Mesendoderm (in vitro differentiated cells): ENCODE measurements around the gene CNTN2.

Source experiments
- DNase-seq: peaks from one replicate; pipeline ENCODE4 v3.0.0; 2013
- H2AK5ac ChIP-seq: 2 replicates; pipeline ENCODE4 v1.6.1; 2013; ENCODE audit warnings: low read length, inconsistent platforms
- H2BK120ac ChIP-seq: 2 replicates; pipeline ENCODE4 v1.6.1; 2013; ENCODE audit warnings: low read depth, mild to moderate bottlenecking, low read length, moderate library complexity, mixed read lengths
- H2BK15ac ChIP-seq: replicated peaks from 2 replicates; pipeline ENCODE4 v1.6.1; 2013; ENCODE audit warnings: low read depth, mild to moderate bottlenecking, moderate library complexity
- H2BK5ac ChIP-seq: 2 replicates; pipeline ENCODE4 v1.6.1; 2013; ENCODE audit warnings: low read length, inconsistent platforms
- H3K18ac ChIP-seq: 2 replicates; pipeline ENCODE4 v1.6.1; 2013; ENCODE audit warnings: mild to moderate bottlenecking, low read length, mixed read lengths
- H3K23ac ChIP-seq: one replicate; pipeline ENCODE4 v1.6.1; 2013; ENCODE audit warnings: low read length
- H3K27ac ChIP-seq: 2 replicates; pipeline ENCODE4 v1.5.1; 2013; ENCODE audit warnings: low read depth, mild to moderate bottlenecking, inconsistent platforms, low read length, moderate library complexity
- H3K27me3 ChIP-seq: 2 replicates; pipeline ENCODE4 v1.6.1; 2013; ENCODE audit warnings: low read length, control low read depth, mild to moderate bottlenecking, inconsistent platforms; ENCODE audit not compliant: insufficient read depth, poor library complexity
- H3K36me3 ChIP-seq: 2 replicates; pipeline ENCODE4 v1.6.1; 2013; ENCODE audit warnings: low read length, inconsistent platforms; ENCODE audit not compliant: control insufficient read depth, insufficient read depth
- H3K4ac ChIP-seq: one replicate; pipeline ENCODE4 v1.6.1; 2013; ENCODE audit warnings: low read depth, mild to moderate bottlenecking, low read length, moderate library complexity
- H3K4me1 ChIP-seq: 2 replicates; pipeline ENCODE4 v1.6.1; 2013; ENCODE audit warnings: low read depth, low read length, inconsistent platforms; ENCODE audit not compliant: control insufficient read depth
- H3K4me2 ChIP-seq: 2 replicates; pipeline ENCODE4 v1.6.1; 2013; ENCODE audit warnings: low read length
- H3K4me3 ChIP-seq: 2 replicates; pipeline ENCODE4 v1.5.1; 2013; ENCODE audit warnings: mild to moderate bottlenecking, low read length
- H3K56ac ChIP-seq: one replicate; pipeline ENCODE4 v1.6.1; 2013; ENCODE audit warnings: low read length
- H3K79me1 ChIP-seq: 2 replicates; pipeline ENCODE4 v1.6.1; 2013; ENCODE audit warnings: low read length, inconsistent platforms
- H3K79me2 ChIP-seq: 2 replicates; pipeline ENCODE4 v1.6.1; 2013; ENCODE audit warnings: mild to moderate bottlenecking, low read length; ENCODE audit not compliant: control insufficient read depth, insufficient read depth
- H3K9ac ChIP-seq: 2 replicates; pipeline ENCODE4 v1.6.1; 2013; ENCODE audit warnings: low read length, inconsistent platforms
- H4K5ac ChIP-seq: one replicate; pipeline ENCODE4 v1.6.1; 2013; ENCODE audit warnings: low read length
- H4K8ac ChIP-seq: one replicate; pipeline ENCODE4 v1.6.1; 2013; ENCODE audit warnings: low read depth, mild to moderate bottlenecking, control low read depth, low read length, moderate library complexity
- WGBS: extraction: QIAGEN DNeasy Blood & Tissue Kit; methylation state at CpG from one replicate; pipeline ENCODE4 v1.1.7; 2013; ENCODE audit warnings: low lambda C conversion rate, missing lambda C conversion rate; ENCODE audit not compliant: insufficient coverage; ENCODE audit errors: extremely low coverage; 5-methylcytosine and 5-hydroxymethylcytosine counted together

CNTN2 gene

GRCh38 chr1:205076245-205076761 is 33.3 kb downstream of the CNTN2 start:
- no peak for DNase-seq
- WGBS = no CpG with 5 or more reads among the region's 4 CpGs
- no peak overlapping the region for H2BK5ac ChIP-seq

GRCh38 chr1:205077158-205077933 is 34.3 kb downstream of the CNTN2 start:
- no peak overlapping the region for H3K9ac ChIP-seq
- H3K27me3 ChIP-seq = no peaks in the 10 kb centered on the region
- no peak overlapping the region for H4K8ac ChIP-seq
- H3K56ac ChIP-seq = no peak overlapping the region
- no peak overlapping the region for H2BK15ac ChIP-seq
- H3K4ac ChIP-seq = no peak overlapping the region
- no peaks in the 10 kb centered on the region for H3K79me1 ChIP-seq
- H3K79me2 ChIP-seq = no peaks in the 10 kb centered on the region
- H3K27ac ChIP-seq = no peak overlapping the region
- H3K23ac ChIP-seq = no peak overlapping the region
- H3K36me3 ChIP-seq = no peaks in the 10 kb centered on the region
- WGBS = no CpG with 5 or more reads among the region's 7 CpGs
- H3K18ac ChIP-seq = no peak overlapping the region
- no peaks in the 10 kb centered on the region for H3K4me1 ChIP-seq
- no peak overlapping the region for H2BK5ac ChIP-seq
- no peak for DNase-seq
- no peak overlapping the region for H2AK5ac ChIP-seq
- H3K4me3 ChIP-seq = no peak overlapping the region
- H3K4me2 ChIP-seq = no peak overlapping the region
- no peak overlapping the region for H4K5ac ChIP-seq
- no peak overlapping the region for H2BK120ac ChIP-seq

More at GRCh38 chr1:205076245-205076761, 33.3 kb downstream of the CNTN2 start:
- Histone ChIP-seq H3K56ac (no peak overlapping the region), H2BK15ac (no peak overlapping the region), H3K9ac (no peak overlapping the region), H3K4me3 (no peak overlapping the region), H3K18ac (no peak overlapping the region), H3K4ac (no peak overlapping the region), H2AK5ac (no peak overlapping the region), H3K4me2 (no peak overlapping the region), H3K79me1 (no peaks in the 10 kb centered on the region), H3K23ac (no peak overlapping the region), H3K79me2 (no peaks in the 10 kb centered on the region), H4K5ac (no peak overlapping the region), H3K27ac (no peak overlapping the region), H2BK120ac (no peak overlapping the region), H3K27me3 (no peaks in the 10 kb centered on the region), H3K4me1 (no peaks in the 10 kb centered on the region), H4K8ac (no peak overlapping the region), H3K36me3 (no peaks in the 10 kb centered on the region)

GRCh38 chr1:205077934-205078311 is 34.9 kb downstream of the CNTN2 start:
- H4K5ac ChIP-seq = no peak overlapping the region
- WGBS = no CpG with 5 or more reads among the region's 1 CpG
- H3K79me2 ChIP-seq = no peaks in the 10 kb centered on the region
- no peak overlapping the region for H3K9ac ChIP-seq
- no peaks in the 10 kb centered on the region for H3K79me1 ChIP-seq
- no peak overlapping the region for H3K4ac ChIP-seq
- H4K8ac ChIP-seq = no peak overlapping the region
- no peak overlapping the region for H2BK5ac ChIP-seq
- no peaks in the 10 kb centered on the region for H3K4me1 ChIP-seq
- no peak overlapping the region for H3K56ac ChIP-seq
- no peaks in the 10 kb centered on the region for H3K27me3 ChIP-seq
- no peak overlapping the region for H3K4me2 ChIP-seq
- no peak overlapping the region for H3K4me3 ChIP-seq
- no peak overlapping the region for H2BK120ac ChIP-seq
- no peak overlapping the region for H3K23ac ChIP-seq
- H2AK5ac ChIP-seq = no peak overlapping the region
- no peak overlapping the region for H2BK15ac ChIP-seq
- H3K27ac ChIP-seq = no peak overlapping the region
- DNase-seq = no peak
- no peaks in the 10 kb centered on the region for H3K36me3 ChIP-seq
- H3K18ac ChIP-seq = no peak overlapping the region

- H3K4me2 ChIP-seq = no peak overlapping the region
- H2BK15ac ChIP-seq = no peak overlapping the region
- no peaks in the 10 kb centered on the region for H3K79me1 ChIP-seq
- H2AK5ac ChIP-seq = no peak overlapping the region
- no peak overlapping the region for H3K9ac ChIP-seq
- H3K79me2 ChIP-seq = no peaks in the 10 kb centered on the region
- no CpG with 5 or more reads among the region's 4 CpGs for WGBS
- no peak overlapping the region for H3K4me3 ChIP-seq
- no peak overlapping the region for H3K56ac ChIP-seq
- no peak for DNase-seq
- H3K18ac ChIP-seq = no peak overlapping the region
- no peak overlapping the region for H3K4ac ChIP-seq
- H3K4me1 ChIP-seq = no peaks in the 10 kb centered on the region
- no peaks in the 10 kb centered on the region for H3K27me3 ChIP-seq
- no peak overlapping the region for H2BK120ac ChIP-seq
- no peak overlapping the region for H4K8ac ChIP-seq
- H2BK5ac ChIP-seq = no peak overlapping the region
- peaks cover 3% of the 10 kb centered on the region for H3K36me3 ChIP-seq
- H3K23ac ChIP-seq = no peak overlapping the region
- no peak overlapping the region for H3K27ac ChIP-seq
- H4K5ac ChIP-seq = no peak overlapping the region
These were observed 39.4 kb downstream of the CNTN2 start for GRCh38 chr1:205082431-205082830.

GRCh38 chr1:205084360-205084759 is 41.3 kb downstream of the CNTN2 start, which contains the start of gene TMEM81:
TSS of gene TMEM81 (minus strand) at chr1:205084460. CDS start at chr1:205084320, 140 bp downstream.
- H3K56ac ChIP-seq = no peak within 1 kb of the TSS
- no peak within 1 kb of the TSS for H3K4me3 ChIP-seq
- H3K9ac ChIP-seq = no peak within 1 kb of the TSS
- no peak within 1 kb of the TSS for H4K5ac ChIP-seq
- no peak within 1 kb of the TSS for H3K23ac ChIP-seq
- no peaks in the 10 kb centered on the region for H3K79me2 ChIP-seq
- H2AK5ac ChIP-seq = no peak within 1 kb of the TSS
- no peaks in the 10 kb centered on the region for H3K4me1 ChIP-seq
- no peak within 1 kb of the TSS for H4K8ac ChIP-seq
- H2BK5ac ChIP-seq = no peak within 1 kb of the TSS
- no CpG with 5 or more reads among the region's 2 CpGs for WGBS
- no peaks in the 10 kb centered on the region for H3K79me1 ChIP-seq
- no peak for DNase-seq
- H3K27me3 ChIP-seq = no peaks in the 10 kb centered on the region
- H3K18ac ChIP-seq = no peak within 1 kb of the TSS
- H3K27ac ChIP-seq = no peak within 1 kb of the TSS
- no peak within 1 kb of the TSS for H3K4me2 ChIP-seq
- H3K4ac ChIP-seq = no peak within 1 kb of the TSS
- H3K36me3 ChIP-seq = peaks cover 3% of the 10 kb centered on the region
- no peak within 1 kb of the TSS for H2BK15ac ChIP-seq
- H2BK120ac ChIP-seq = no peak within 1 kb of the TSS
